Activated naive CD8-positive, alpha-beta T cell (primary cell): Measurements from ENCODE around the gene TBC1D14.
"Not testable (repeated sequence)": the region's sequence is repeated elsewhere in the genome, so short reads cannot be mapped to it uniquely, and the experiment has no call there.

ENCODE experiments used
- H3K27ac Mint-ChIP-seq: one replicate; pipeline ENCODE4 v1.8.0; 2021; ENCODE audit warnings: mixed read lengths
- H3K27me3 Mint-ChIP-seq: one replicate; pipeline ENCODE4 v1.8.0; 2021; ENCODE audit warnings: mixed read lengths
- H3K36me3 Mint-ChIP-seq: one replicate; pipeline ENCODE4 v1.8.0; 2021; ENCODE audit warnings: mixed read lengths
- H3K4me1 Mint-ChIP-seq: one replicate; pipeline ENCODE4 v1.8.0; 2021; ENCODE audit warnings: low read depth, mixed read lengths
- H3K4me3 Mint-ChIP-seq: one replicate; pipeline ENCODE4 v1.8.0; 2021; ENCODE audit warnings: mild to moderate bottlenecking, mixed read lengths
- H3K9me3 Mint-ChIP-seq: one replicate; pipeline ENCODE4 v1.8.0; 2021; ENCODE audit warnings: low read depth, mixed read lengths

The TBC1D14 gene

DNA sequence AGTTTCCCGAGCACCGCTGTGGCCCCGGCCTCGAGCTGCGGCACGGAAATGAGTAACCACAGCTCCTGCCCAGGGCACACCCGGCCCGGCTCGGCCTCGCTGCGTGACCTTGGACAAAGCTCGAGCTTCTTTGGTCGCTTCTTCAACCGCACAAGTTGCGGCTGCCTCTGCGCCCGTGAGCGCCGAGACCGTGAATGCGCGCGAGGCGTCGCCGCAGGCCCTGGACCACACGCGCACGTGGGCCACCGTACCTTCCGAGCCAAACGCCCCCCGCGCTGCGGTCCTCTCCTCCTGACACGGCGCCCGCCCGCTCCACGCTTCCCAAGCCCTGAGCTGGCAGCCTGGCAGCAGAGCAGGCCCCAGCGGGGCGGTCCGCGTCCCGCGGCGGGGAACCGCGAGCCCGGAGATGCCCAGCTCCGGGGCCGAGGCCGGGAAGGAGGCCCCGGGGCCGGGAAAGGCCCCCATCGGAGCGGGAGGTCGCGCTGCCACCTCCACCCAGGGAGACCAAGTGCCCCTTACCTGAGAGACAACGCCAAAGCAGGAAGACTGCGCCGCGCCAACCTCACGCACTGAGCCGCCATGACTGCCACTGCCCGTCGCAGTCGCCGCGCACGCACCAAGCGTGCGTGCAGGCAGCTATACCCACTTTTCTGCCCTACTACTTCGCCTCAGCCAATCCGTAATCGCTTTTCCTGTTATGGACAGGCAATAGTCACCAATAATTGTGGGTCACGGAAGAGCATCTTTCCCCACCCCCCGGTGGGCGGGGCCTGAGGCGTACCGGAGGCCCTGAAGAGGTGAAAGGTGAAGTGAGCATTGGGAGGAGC is 158.0 kb downstream of the TBC1D14 start, which contains the start of gene GRPEL1:
TSS of gene GRPEL1 (minus strand) at position 613 of the 827 bp plus-strand sequence. CDS start at position 581, 32 bp downstream.
- H3K27me3 Mint-ChIP-seq = no peaks in the 10 kb centered on the region
- no peaks in the 10 kb centered on the region for H3K9me3 Mint-ChIP-seq
- peaks cover 10% of the 10 kb centered on the region for H3K36me3 Mint-ChIP-seq
- peaks cover 51% of the 10 kb centered on the region for H3K4me1 Mint-ChIP-seq
- peak within 1 kb of the TSS; percentile 95 for H3K4me3 Mint-ChIP-seq
- peak within 1 kb of the TSS; percentile 96 for H3K27ac Mint-ChIP-seq

DNA sequence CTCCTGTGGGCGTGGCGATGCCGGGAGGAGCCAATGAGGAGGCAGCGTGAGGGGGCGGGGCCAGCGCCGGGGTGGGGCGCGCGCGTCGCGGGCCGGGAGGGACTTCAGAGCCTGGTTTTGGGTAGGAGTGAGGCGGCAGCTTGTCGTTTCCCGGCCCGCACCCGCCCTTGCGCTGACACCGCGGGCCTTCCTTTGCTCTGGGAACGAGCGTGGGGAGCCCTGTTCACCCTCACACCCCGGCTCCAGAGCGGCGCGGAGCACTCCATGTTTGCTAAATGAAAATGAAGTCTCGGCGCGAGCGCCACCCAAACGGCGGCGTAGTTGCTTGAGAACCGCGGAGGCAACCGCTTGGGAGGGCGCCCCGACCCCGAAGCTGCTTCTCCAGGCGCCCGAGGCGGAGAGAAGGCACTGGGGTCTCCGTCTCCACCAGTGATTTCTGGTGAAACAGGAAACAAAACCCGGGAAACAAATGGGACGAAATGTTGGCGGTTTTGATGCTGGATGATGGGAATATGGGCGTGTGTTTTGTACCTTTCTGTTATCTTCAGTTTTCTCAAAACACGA is 158.7 kb downstream of the TBC1D14 start:
- no peaks in the 10 kb centered on the region for H3K27me3 Mint-ChIP-seq
- peak overlapping the region; percentile 95 for H3K4me3 Mint-ChIP-seq
- peaks cover 10% of the 10 kb centered on the region for H3K36me3 Mint-ChIP-seq
- peak overlapping the region; percentile 96 for H3K27ac Mint-ChIP-seq
- peaks cover 51% of the 10 kb centered on the region for H3K4me1 Mint-ChIP-seq
- no peaks in the 10 kb centered on the region for H3K9me3 Mint-ChIP-seq

DNA sequence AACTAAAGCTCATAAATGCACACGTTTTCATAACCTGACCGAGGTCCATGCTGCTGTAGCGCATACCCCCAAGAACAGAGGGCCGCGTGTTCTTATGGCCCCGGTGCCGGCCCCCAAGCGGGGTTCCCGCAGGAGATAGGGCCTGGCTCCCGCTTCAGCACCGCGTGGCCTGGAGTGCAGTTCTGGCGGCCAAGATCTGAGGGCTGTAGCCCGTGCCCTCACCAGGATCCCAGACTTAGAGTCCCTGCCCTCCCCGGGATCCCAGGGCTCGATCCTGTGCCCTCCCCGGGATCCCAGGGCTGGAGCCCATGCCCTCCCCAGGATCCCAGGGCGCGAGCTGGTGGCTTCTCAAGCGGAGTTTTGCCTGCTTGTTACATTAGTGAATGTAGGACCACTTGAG is 159.3 kb downstream of the TBC1D14 start:
- H3K9me3 Mint-ChIP-seq = no peaks in the 10 kb centered on the region
- peaks cover 10% of the 10 kb centered on the region for H3K36me3 Mint-ChIP-seq
- peaks cover 48% of the 10 kb centered on the region for H3K4me1 Mint-ChIP-seq
- peak overlapping the region; percentile 95 for H3K4me3 Mint-ChIP-seq
- H3K27ac Mint-ChIP-seq = peak overlapping the region; percentile 96
- H3K27me3 Mint-ChIP-seq = no peaks in the 10 kb centered on the region

DNA sequence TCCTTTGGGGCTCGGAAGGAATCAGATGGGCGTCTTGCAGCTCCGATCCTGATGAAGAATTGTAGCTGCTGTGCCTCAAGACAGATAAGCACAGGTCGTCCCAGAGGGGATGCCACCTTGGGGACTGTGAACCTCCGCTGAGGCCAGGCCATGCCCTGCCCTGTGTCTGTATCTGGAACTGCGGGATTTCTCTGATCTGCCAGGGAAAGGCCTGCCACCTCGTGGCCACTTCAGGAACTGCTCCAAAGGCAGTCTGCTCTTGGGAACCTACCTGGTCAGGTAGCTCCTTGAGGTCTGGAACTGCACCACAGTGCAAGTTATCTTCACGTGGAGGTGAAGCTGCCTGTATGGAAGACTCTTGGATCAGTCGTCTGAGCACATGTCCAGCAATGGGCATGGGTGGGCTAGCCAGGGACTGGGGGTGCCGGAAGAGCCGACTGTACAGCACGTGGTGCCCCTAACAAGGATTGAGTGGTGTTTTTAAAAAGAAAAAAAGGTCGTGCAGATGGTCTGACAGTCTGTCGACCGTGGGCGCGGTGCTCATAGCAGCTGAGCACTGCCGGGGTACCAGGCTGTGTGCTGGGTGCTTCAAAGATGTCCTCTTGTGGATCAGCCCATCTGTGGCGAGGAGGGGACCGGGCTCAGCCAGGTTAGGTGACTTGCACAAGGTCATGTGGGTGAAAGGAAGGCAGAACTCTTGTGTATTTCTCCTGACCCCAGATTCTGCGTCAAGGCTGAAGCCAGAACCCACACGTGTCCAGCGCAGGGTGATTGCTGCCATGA is 161.3 kb downstream of the TBC1D14 start:
- no peaks in the 10 kb centered on the region for H3K27me3 Mint-ChIP-seq
- H3K9me3 Mint-ChIP-seq = no peaks in the 10 kb centered on the region
- H3K27ac Mint-ChIP-seq = no peak overlapping the region

DNA sequence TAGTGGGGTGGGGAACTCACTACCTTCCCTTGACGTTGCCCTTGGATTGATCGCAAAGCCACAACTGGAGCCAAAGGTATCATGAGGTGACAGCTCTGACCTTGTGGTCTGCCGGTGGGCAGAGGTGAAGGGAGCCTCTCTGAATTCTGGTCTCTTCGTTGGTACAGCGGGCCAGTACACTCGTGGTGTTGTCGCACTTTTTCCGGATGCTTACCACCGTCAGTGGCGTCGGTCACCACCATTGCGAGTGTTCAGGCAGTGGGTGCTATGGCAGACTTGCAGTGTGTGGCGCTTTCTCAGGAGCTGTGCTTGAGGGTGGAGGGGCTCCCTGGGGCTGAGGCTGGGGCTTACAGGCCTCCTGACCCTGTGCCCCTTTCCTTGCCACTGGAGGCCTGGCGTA is 163.4 kb downstream of the TBC1D14 start:
- no peak overlapping the region for H3K27ac Mint-ChIP-seq
- no peak overlapping the region for H3K4me3 Mint-ChIP-seq
- no peaks in the 10 kb centered on the region for H3K36me3 Mint-ChIP-seq
- H3K27me3 Mint-ChIP-seq = no peaks in the 10 kb centered on the region
- H3K9me3 Mint-ChIP-seq = no peaks in the 10 kb centered on the region
- H3K4me1 Mint-ChIP-seq = peaks cover 16% of the 10 kb centered on the region

More for the DNA sequence above, 161.3 kb downstream of the TBC1D14 start:
- H3K4me3 Mint-ChIP-seq = peak overlapping the region; percentile 57
- peaks cover 5% of the 10 kb centered on the region for H3K36me3 Mint-ChIP-seq
- peaks cover 33% of the 10 kb centered on the region for H3K4me1 Mint-ChIP-seq

DNA sequence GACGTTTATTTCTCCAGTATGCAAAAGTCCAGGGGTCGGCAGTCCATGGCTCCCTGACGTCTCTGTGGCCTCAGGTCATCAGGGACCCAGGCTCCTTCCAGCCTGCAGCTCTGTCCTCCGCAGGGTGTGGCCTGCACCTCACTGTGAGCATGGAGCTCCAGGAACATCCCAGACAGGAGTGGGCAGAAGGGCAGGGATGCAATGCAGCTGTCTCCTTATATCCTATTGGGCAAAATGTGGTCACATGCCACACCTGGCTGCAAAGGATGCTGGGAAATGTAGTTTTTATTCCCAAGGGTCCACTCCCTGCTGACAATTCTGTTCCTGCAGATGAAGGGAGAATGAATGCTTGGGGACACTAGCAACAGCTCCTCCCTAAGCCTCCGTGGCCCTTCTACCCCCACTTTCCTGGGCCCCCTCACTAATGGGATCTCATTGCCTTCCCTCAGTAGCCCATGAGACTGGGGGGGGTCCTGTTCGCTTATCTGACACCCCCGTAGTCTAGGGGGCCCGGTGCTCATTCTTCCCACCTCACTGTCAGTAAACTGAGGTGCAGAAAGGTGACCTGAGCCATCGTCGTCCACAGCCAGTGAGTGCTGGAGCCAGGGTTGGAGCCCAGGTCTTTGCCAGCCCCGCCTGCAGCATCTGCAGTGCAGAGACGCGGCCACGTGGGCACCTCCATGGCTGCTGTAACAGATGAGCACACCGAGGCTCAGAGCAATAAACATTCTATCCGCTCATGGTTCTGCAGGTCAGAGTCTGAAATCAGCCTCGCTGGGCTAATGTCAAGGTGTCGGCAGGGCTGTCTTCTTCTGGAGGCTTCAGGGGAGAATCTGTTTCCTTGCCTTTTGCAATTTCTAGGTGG is 164.1 kb downstream of the TBC1D14 start:
- H3K4me3 Mint-ChIP-seq = no peak overlapping the region
- peaks cover 11% of the 10 kb centered on the region for H3K4me1 Mint-ChIP-seq
- H3K36me3 Mint-ChIP-seq = no peaks in the 10 kb centered on the region
- H3K27ac Mint-ChIP-seq = no peak overlapping the region
- H3K27me3 Mint-ChIP-seq = no peaks in the 10 kb centered on the region
- H3K9me3 Mint-ChIP-seq = no peaks in the 10 kb centered on the region

DNA sequence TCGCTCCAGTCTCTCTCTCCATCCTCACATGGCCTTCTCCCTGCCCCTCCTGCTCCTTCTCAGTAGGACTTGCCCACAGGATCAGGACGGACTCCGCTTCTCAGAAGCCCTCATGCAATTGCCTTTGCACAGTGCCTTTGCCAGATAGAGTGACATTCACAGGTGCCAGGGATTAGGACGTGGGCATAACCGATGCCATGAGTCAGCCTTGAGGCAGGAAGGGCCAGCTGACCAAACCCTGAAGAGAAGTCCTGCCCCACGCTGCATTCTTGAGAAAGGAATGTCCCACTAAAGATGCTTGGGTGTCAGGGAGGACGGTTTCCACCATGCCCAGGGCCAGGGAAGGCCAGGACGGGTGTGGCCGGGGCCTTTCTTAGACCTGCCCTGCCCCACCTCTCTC is 164.8 kb downstream of the TBC1D14 start:
- H3K4me1 Mint-ChIP-seq = peaks cover 8% of the 10 kb centered on the region
- H3K36me3 Mint-ChIP-seq = no peaks in the 10 kb centered on the region
- no peak overlapping the region for H3K4me3 Mint-ChIP-seq
- no peak overlapping the region for H3K27ac Mint-ChIP-seq
- no peaks in the 10 kb centered on the region for H3K27me3 Mint-ChIP-seq
- H3K9me3 Mint-ChIP-seq = no peaks in the 10 kb centered on the region

DNA sequence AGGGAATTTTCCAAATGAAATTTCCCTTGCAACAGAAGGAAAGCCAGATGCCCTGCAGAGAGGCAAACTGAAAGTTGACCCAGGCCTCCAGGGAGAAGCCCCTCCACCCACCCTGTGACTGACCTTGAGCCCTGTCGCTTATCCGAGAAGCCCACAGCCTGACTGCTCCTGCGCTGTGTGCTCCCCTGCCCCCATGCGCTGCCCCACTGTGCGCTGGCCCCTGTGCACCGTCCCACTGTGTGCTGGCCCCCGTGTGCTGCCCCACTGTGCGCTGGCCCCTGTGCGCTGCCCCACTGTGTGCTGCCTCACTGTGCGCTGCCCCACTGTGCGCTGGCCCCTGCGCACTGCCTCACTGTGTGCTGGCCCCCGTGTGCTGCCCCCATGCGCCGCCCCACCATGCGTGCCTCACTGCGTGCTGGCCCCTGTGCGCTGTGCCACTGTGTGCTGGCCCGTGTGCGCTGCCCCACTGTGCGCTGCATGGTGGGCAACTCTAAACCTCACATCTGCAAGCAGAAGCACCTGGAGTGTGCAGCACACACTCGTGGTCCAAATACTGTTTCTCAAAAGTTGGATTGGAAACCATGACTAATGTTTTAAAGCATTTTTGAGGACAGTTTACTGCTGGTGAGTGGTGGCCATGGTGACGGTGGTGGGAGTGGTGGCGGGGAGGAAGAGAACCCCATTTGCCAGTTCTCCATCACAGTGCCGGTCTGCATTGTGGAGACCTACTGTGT is 166.5 kb downstream of the TBC1D14 start:
- Mint-ChIP-seq H3K9me3 (no peaks in the 10 kb centered on the region), H3K4me1 (no peaks in the 10 kb centered on the region), H3K27me3 (no peaks in the 10 kb centered on the region), H3K4me3 (no peak overlapping the region), H3K36me3 (peaks cover 3% of the 10 kb centered on the region), H3K27ac (no peak overlapping the region)

DNA sequence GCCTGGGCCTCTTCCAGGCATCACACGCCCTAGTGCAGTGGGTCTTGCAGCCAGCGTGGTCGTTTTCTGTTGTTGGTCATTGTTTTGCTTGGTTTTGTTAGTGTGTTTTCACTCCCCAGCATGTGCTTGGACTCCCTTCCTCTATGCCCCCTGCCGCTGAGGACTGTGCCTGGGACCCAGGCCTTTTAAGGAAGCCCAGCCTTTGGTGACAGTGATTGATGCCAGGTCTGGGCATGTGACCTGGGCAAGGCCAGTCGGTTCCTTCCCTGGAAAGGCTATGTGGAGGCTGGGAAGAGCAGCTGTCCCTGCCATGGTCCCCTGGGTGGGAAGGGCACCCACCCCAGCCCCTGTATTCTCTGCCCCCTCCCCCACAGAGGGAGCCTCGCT is 167.1 kb downstream of the TBC1D14 start:
- Mint-ChIP-seq H3K27me3 (peaks cover 3% of the 10 kb centered on the region), H3K27ac (no peak overlapping the region), H3K4me1 (no peaks in the 10 kb centered on the region), H3K36me3 (peaks cover 3% of the 10 kb centered on the region), H3K4me3 (no peak overlapping the region), H3K9me3 (no peaks in the 10 kb centered on the region)

DNA sequence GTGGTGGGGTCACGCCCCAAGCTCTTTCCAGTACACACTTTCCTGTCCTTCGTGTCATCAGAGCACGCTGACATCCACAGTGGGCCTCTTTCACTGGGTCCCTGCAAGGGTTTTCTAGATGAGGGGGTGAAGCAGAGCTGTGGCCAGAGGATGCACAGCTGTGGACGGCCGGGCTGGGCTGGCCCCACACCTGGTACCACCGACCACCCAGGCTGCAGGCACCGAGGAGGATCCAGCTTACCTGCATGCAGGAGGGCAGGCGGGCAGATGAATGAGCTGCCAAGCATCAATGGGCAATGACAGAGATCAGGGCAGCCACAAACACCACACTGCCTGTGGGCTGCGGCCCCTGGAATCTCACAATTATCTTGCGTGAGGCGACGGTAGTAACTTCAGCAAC is 167.7 kb downstream of the TBC1D14 start:
- Mint-ChIP-seq H3K4me3 (no peak overlapping the region), H3K27ac (no peak overlapping the region), H3K27me3 (peaks cover 4% of the 10 kb centered on the region), H3K36me3 (peaks cover 3% of the 10 kb centered on the region), H3K4me1 (no peaks in the 10 kb centered on the region), H3K9me3 (no peaks in the 10 kb centered on the region)

DNA sequence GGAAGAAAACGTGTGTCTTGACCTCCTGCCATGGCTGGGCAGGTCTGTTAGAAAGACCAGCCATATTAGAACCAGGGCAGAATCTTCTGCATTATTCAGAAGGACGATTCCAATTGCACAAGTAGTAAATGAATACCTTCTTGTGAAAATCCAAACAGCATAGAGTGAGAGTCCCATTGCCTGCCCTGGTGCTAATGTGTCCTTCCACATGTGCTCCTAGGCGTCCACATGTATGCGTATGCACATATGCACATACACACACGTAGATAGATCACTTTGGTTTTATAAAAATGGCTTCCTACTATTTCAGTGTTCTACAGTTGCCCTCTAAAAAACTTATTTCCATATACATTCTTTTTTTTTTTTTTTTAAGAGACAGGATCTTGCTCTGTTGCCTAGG is 168.4 kb downstream of the TBC1D14 start:
- Mint-ChIP-seq H3K9me3 (no peaks in the 10 kb centered on the region), H3K4me3 (no peak overlapping the region), H3K4me1 (no peaks in the 10 kb centered on the region), H3K36me3 (peaks cover 3% of the 10 kb centered on the region), H3K27me3 (peaks cover 7% of the 10 kb centered on the region), H3K27ac (no peak overlapping the region)

DNA sequence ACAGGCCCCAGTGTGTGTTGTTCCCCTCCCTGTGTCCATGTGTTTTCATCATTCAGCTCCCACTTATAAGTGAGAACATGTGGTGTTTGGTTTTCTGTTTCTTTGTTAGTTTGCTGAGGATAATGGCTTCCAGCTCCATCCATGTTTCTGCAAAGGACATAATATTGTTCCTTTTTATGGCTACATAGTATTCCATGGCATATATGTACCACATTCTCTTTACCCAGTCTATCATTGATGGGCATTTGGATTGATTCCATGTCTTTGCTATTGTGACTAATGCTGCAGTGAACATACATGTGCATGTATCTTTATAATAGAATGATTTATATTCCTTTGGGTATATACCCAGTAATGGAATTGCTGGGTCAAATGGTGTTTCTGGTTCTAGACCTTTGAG is 169.9 kb downstream of the TBC1D14 start:
- H3K4me3 Mint-ChIP-seq, H3K27ac Mint-ChIP-seq, H3K9me3 Mint-ChIP-seq, H3K4me1 Mint-ChIP-seq, H3K36me3 Mint-ChIP-seq: not testable (repeated sequence)
- H3K27me3 Mint-ChIP-seq = peaks cover 15% of the 10 kb centered on the region

DNA sequence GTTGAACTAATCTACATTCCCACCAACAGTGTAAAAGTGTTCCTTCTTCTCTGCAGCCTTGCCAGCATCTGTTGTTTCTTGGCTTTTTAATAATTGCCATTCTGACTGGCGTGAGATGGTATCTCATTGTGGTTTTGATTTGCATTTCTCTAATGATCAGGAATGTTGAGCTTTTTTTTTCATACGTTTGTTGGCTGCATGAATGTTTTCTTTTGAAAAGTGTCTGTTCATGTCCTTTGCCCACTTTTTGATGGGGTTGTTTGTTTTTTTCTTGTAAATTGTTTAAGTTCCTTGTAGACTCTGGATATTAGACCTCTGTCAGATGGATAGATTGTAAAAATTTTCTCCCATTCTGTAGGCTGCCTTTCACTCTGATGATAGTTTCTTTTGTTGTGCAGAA is 170.3 kb downstream of the TBC1D14 start:
- not testable (repeated sequence) for H3K4me3 Mint-ChIP-seq, H3K4me1 Mint-ChIP-seq, H3K27ac Mint-ChIP-seq, H3K9me3 Mint-ChIP-seq, H3K36me3 Mint-ChIP-seq
- peaks cover 18% of the 10 kb centered on the region for H3K27me3 Mint-ChIP-seq
